ENCODE results near the gene GSTCD. TPM values are rescaled to one million over a fixed set of nuclear protein-coding genes. Genes with fewer than 3 reads are reported as not detected.

GSTCD gene
- 20.2 and 24.0 TPM in 2 replicates for total RNA-seq (2014; rRNA removed; shearing (Covaris generic))
- 22.3 and 25.0 TPM in 2 replicates for total RNA-seq (2022)
- Bru-seq, nascent RNA: percentile 76 among the genes with signal in this experiment
- percentile 63 among the genes with signal in this experiment for BruChase-seq, experiment 1, labeled RNA remaining after a 6-hour chase
- percentile 71 among the genes with signal in this experiment for BruChase-seq, experiment 2, labeled RNA remaining after a 2-hour chase
- long read RNA-seq, full-length matches to known transcripts: 4 of 13 reads
- long read RNA-seq, partial matches to known transcripts: 2 of 13 reads
- long read RNA-seq, other reads (novel, unspliced or antisense): 7 of 13 reads

GRCh38 chr4:105708181-105709080 is at the start of gene GSTCD, which contains the start of gene INTS12:
GSTCD (plus strand) TSS chr4:105708784; CDS start chr4:105717614, 8,830 bp downstream.
INTS12 (minus strand) TSS chr4:105708689; CDS start chr4:105700005, 8,684 bp downstream.
- H3K79me2 ChIP-seq (ENCODE audit: insufficient read depth, low read depth, low read length): peaks cover 55% of the 10 kb centered on the region
- CTCF ChIA-PET (ENCODE audit: unreplicated experiment): interaction anchor here (0.8 kb wide), 1 partner anchor 9 kb away, joined by 5 read pairs; no protein-coding TSS in a partner anchor
- no TSS peak for BruUV-seq (replicated peaks)

GRCh38 chr4:105659190-105659589 is 49.4 kb upstream of the GSTCD start:
- Histone ChIP-seq H3K36me3 (ENCODE audit: insufficient read depth, low read length) (no peaks in the 10 kb centered on the region), H3K9me3 (ENCODE audit: low read length) (no peaks in the 10 kb centered on the region), H3K27ac (ENCODE audit: low read depth, low read length, poor library complexity, severe bottlenecking) (no peak overlapping the region), H3K4me1 (ENCODE audit: insufficient read depth, low read length, poor library complexity, severe bottlenecking) (no peaks in the 10 kb centered on the region), H4K20me1 (ENCODE audit: insufficient read depth, low read length) (no peaks in the 10 kb centered on the region), H3K79me2 (ENCODE audit: insufficient read depth, low read depth, low read length) (no peaks in the 10 kb centered on the region), H2AFZ (ENCODE audit: low read length) (no peak overlapping the region), H3K4me2 (ENCODE audit: low read length) (no peak overlapping the region), H3K4me3 (ENCODE audit: low read depth, low read length, poor library complexity, severe bottlenecking) (no peak overlapping the region), H3K9me2 (ENCODE audit: insufficient read depth, low read length) (0 out of 2 replicates have a peak, but pooled peaks cover 6% of the 10 kb centered on the region)
- intact Hi-C loops (cut with micrococcal nuclease; ENCODE audit: unreplicated experiment): no loop called here
- no TSS peak for BruUV-seq (replicated peaks)
- ChIA-PET POLR2A (interaction anchor here (0.7 kb wide), 1 partner anchor 758 kb away, joined by 3 read pairs; no protein-coding TSS in a partner anchor), CTCF (ENCODE audit: unreplicated experiment) (no interaction called here)
- DNase-seq (ENCODE audit: low spot score): no peak
- TF ChIP-seq CTCF (conservative IDR thresholded peaks at IDR 0.05; ENCODE audit: low read length): no peak
- no peak for TF ChIP-seq EZH2phosphoT487 (IDR thresholded peaks at IDR 0.05; ENCODE audit: borderline replicate concordance, low read depth, low read length)

More at GRCh38 chr4:105708181-105709080, at the start of gene GSTCD, which contains the start of gene INTS12:
- Histone ChIP-seq H3K9me3 (ENCODE audit: low read length) (no peaks in the 10 kb centered on the region), H3K4me2 (ENCODE audit: low read length) (peak within 1 kb of the TSS; percentile 83), H3K4me1 (ENCODE audit: insufficient read depth, low read length, poor library complexity, severe bottlenecking) (peaks cover 19% of the 10 kb centered on the region), H3K4me3 (ENCODE audit: low read depth, low read length, poor library complexity, severe bottlenecking) (peak within 1 kb of the TSS; percentile 90), H3K27ac (ENCODE audit: low read depth, low read length, poor library complexity, severe bottlenecking) (peak within 1 kb of the TSS; percentile 43), H2AFZ (ENCODE audit: low read length) (peak within 1 kb of the TSS; percentile 69), H4K20me1 (ENCODE audit: insufficient read depth, low read length) (no peaks in the 10 kb centered on the region), H3K36me3 (ENCODE audit: insufficient read depth, low read length) (0 out of 2 replicates have a peak, but pooled peaks cover 4% of the 10 kb centered on the region), H3K9me2 (ENCODE audit: insufficient read depth, low read length) (no peaks in the 10 kb centered on the region)
- DNase-seq (ENCODE audit: low spot score): peak; percentile 93
- POLR2A ChIA-PET: interaction anchor here (1.0 kb wide), 1 partner anchor 9 kb away, joined by 5 read pairs; no protein-coding TSS in a partner anchor
- intact Hi-C loops (cut with micrococcal nuclease; ENCODE audit: unreplicated experiment): loop anchor here (1.0 kb wide), 1 partner anchor 235 kb away; no protein-coding TSS in a partner anchor
- no peak for TF ChIP-seq CTCF (conservative IDR thresholded peaks at IDR 0.05; ENCODE audit: low read length)
- no peak for TF ChIP-seq EZH2phosphoT487 (IDR thresholded peaks at IDR 0.05; ENCODE audit: borderline replicate concordance, low read depth, low read length)

Measured in OCI-LY7 (cell line).